Measurements from ENCODE around the gene MOV10L1.
"Not testable (repeated sequence)": the region's sequence is repeated elsewhere in the genome, so short reads cannot be mapped to it uniquely, and the experiment has no call there.

DNA sequence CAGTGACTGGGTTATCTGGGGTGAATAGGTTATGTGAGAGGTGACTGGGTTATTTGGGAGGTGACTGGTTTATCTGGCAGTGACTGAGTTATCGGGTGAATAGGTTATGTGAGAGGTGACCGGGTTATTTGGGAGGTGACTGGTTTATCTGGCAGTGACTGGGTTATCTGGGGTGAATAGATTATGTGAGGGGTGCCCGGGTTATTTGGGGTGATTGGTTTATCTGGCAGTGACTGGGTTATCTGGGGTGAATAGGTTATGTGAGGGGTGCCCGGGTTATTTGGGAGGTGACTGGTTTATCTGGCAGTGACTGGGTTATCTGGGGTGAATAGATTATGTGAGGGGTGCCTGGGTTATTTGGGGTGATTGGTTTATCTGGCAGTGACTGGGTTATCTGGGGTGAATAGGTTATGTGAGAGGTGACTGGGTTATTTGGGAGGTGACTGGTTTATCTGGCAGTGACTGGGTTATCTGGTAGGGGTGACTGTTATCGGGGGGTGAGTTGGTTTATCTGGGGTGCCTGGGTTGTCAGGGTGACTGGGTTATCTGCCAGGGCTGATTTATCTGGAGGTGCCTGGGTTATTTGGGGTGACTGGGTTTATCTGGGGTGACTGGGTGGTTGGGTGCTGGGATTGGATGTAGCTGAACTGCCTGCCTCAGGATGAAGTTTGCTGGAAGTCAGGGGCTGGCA is 78.8 kb downstream of the MOV10L1 start:
- TF ChIP-seq, protein P1, sequence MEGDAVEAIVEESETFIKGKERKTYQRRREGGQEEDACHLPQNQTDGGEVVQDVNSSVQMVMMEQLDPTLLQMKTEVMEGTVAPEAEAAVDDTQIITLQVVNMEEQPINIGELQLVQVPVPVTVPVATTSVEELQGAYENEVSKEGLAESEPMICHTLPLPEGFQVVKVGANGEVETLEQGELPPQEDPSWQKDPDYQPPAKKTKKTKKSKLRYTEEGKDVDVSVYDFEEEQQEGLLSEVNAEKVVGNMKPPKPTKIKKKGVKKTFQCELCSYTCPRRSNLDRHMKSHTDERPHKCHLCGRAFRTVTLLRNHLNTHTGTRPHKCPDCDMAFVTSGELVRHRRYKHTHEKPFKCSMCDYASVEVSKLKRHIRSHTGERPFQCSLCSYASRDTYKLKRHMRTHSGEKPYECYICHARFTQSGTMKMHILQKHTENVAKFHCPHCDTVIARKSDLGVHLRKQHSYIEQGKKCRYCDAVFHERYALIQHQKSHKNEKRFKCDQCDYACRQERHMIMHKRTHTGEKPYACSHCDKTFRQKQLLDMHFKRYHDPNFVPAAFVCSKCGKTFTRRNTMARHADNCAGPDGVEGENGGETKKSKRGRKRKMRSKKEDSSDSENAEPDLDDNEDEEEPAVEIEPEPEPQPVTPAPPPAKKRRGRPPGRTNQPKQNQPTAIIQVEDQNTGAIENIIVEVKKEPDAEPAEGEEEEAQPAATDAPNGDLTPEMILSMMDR (IDR thresholded peaks at IDR 0.05), result not testable (repeated sequence)
- TF ChIP-seq POLR2A (IDR thresholded peaks at IDR 0.05), result not testable (repeated sequence)

Data from breast epithelium (tissue), 3 donors.